Measurements from ENCODE around the gene CEP104.

Gene CEP104

DNA sequence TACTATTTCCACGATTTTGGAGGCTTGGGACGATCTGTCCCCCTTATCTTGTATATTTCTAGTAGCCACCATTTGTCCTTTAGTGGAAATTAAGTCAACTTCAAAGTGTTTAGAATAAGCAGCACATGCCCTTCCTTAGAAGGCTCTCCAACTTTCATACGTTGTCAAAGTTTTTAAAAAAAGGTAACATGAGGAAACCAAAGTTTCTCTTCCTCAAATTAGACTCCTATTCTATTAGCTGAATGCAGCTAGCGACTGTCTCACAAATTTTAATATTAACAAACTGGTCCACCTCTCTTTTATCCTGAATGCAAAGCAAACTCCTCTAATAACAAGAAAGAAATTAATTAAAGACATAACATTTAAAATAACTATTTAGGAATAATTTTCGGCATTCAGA, 36.2 kb upstream of the CEP104 start:
- no peak for DNase-seq

DNA sequence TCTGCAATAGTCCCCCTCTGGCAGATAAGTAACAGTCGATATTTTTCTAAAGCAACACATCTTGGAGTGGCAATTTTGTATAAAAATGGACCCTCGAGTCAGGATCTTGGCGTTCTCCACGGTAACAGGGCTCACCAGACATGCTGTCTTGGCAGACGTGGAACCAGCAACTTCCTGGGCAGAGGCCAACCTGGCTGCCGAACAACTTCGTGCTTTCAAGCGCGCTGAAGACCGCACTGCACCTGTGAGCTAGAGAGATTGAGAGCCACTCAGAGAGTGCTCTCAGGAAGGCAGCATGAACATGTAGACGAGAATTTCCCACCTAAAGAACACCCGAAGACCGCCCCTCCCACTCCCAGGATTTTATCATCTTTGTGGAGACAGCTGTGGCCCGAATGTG, 35.7 kb upstream of the CEP104 start:
- DNase-seq, result no peak

DNA sequence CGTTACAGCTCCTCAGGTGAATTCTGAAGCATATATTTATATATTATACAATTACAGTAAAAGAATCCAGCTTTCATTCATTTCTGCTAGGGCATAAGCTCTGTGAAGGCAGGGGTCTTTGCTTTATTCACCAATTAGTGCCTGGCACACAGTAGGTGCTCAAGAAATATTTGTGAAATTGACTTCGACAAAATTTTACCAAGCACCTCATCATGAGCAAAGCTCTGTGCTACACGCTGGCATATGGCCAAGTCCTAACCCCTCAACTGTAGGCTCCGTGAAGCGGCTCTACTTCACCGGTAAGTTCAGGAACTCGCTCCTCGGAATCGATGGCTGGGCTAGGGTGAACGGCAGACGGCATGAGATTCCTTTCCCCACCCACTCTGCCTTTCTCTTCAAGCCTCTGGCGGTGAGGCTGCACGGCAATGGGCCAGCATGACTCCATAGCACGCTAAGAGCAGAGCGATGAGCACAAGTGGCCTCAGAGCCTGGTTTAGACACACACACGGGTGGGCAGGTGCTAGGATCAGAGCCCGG, 34.4 kb upstream of the CEP104 start:
- DNase-seq, result no peak

DNA sequence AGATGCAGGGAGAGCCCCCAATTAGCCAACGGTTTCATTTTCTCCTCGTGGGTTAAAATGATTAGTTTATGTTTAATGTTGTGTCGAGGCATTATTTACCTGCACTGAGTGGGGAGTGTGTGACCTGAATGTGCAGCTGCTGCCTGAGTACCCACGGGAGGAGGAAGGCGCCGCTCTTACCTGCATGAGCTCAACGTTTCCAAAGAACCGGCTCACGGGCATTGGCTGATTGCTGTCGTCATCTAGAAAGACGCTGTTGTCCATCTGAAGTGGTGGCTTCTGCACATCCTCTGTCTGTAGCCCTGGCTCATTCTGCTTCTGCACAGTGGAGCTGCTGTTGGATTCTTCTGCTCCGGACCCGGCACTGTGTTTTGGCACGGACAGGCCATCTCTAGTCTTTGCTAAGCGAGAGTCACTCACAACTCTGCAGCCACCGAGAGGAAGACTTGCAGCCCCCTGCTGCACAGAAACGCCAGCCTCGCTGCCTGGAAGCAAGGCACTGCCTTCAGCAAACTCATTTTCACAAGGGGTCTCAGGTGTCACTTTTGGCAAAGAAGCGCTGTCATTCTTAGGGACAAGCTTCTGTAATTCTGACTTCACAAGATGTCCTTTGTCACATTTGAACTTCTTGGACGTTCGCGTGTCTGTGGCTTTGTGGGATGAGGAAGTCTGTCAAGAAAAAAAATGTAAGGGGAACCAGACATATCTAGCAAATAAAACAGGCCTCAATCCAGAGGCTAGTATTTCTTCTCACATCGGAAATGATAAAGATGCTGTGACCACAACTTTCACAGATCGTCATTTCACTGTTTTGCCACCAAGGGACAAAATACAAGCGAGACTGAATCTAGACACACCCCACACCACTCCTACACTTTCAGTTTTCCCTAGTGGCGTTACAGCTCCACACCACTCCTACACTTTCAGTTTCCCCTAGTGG, 33.6 kb upstream of the CEP104 start:
- DNase-seq, result no peak

DNA sequence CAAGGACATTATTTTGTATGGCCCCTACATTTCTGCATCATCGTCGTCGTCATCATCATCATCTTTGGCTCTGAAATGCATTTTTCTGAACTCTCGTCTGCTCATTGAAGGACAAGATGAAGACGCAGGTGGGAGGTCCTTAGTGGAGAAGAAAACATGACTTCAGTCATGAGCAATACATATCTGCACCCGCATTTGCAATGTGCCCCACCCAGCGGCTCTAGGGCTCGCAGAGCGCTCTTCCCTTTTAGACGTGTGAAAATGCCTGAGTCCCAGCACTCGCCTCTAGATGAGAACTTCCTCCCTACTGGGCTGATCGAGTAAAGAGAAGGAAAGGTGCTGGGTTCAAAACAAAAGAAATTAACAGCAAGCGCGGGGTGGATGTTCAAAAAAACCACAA, 32.9 kb upstream of the CEP104 start:
- DNase-seq, result no peak

DNA sequence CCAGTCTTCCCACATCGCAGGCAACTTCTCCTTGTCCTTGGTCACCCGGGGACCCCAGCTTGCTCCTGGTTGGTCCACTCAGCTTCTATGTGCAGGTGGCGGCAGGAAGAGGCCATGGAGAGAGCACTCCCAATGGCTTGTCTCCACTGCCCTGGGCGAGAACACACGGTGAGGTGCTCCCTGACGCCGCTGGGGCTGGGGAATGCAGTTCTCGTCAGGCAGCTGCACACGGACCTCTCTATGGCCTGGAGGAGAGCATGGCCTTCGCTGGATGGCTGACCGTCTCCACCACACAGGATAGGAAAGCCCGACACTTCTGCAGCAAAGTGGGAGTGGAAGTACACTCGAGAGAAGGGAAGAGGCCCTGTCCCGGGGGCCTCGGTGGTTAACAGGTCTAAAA, 31.3 kb upstream of the CEP104 start:
- no peak for DNase-seq

DNA sequence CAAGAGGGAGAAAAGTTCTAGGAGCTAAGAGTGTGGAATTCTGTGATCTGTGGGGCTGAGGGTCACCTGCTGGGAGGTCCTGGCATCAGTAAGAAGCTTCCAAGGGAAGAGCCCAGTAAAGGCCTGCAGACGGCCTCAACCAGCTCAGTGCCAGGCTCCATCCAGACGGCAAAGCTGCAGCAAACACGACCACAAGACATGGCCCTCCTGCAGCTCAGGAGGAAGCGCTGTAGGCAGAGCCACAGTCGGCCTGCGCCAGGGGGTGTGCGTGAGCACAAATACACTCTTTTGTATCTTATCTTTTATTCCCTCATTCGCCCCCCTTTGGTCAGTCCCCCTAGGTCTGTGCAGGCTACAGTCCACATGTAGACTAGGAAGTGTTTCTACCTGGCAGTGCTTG, 29.7 kb upstream of the CEP104 start:
- no peak for DNase-seq

DNA sequence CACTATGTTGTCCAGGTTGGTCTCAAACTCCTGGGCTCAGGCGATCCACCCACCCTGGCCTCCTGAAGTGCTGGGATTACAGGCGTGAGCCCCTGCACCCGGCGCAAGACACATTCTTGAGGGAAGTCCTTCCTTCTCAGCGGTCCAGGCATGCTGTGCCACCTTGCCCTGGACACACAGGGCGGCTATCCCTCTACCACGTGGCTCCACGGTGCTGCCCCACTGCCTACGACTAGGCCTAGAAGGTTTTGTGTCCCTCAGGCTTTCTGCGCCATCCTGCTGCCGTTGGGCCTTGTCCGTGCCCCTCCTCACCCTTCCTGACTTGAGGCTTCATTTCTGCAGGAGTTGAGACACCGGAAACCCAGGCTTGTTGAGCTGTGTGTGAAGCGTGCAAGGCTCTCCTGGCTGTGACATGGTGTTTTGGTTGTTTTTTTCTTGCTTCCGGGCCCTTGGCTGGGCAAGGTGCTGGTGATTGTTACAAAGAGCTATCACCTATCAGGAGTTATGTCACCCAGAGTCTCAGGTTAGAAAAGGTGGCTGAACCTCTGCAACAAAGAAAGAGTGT, 29.2 kb upstream of the CEP104 start:
- no peak for DNase-seq

DNA sequence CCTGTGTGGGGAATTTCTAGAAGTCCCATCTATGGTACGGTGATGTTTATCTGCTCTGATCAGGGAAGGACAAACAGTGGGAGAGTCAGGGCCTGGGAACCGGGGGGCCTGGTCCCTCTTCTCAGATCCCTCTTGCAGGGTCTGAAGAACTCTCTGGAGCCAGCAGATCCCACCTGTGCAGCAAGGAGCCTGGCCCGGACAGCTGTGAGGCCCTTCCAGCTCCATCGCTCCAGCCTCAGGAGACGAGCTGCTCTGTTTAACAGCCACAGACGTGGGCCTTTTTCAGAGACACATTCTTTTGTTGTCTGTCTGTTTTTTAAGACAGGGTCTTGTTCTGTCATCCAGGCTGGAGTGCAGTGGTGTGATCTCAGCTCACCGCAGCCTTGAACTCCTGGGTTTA, 28.6 kb upstream of the CEP104 start:
- DNase-seq, result no peak

DNA sequence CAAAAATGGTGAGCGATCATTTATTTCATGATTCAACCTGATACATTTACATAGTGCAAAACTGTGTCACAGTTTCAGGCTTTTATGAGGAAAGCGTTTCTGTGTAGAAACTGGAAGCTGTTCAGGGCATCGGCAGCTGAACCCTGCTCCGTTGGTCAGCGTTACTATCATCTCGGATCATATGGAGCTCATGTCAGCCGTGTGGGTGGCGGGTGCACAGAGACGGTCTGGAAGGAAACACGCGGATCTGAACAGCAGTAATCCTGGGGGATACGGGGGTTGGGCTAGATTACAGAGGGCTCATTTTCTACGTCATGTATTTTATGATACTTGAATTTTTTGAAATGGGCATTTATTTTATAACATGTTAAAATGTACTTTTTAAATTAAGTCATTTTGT, 28.0 kb upstream of the CEP104 start:
- no peak for DNase-seq

DNA sequence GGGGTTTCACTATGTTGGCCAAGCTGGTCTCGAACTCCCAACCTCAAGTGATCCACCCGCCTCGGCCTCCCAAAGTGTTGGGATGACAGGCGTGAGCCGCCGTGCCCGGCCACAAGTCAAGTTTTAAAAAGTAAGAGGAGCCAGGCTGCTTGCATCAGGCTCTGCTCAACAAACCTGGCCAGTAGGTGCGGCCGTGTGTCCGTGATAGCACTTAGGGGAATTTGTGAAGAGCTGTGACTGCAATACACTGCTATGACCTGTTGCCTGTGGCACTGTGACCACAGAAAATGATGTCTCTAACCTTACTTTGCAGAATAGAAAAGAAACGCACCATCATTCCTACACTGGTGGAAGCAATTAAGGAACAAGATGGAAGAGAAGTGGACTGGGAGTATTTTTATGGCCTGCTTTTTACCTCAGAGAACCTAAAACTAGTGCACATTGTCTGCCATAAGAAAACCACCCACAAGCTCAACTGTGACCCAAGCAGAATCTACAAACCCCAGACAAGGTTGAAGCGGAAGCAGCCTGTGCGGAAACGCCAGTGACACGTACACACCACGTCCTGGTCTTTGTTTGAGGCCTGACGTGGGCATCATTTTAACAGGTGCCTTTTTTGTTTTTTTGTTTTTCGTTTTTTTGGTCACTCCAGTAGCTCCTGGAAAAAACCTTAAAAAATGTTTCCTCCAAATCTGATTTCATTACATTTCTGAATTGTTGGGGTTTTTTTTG, 26.3 kb upstream of the CEP104 start:
- DNase-seq, result no peak

DNA sequence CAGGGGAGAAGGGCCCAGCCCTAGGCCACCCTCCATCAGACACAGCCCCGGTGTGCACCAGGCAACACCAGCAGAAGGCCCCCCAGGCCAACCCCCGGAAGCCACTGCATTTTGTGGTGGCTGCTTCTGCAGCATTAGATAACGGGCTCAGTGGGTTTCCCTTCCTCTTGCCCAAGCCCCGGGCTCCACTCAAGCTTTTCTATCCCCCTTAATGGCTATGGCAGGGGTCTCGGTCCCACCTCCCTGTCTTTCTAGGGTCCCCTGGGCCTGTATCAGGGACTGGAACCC, 24.1 kb upstream of the CEP104 start:
- no peak for DNase-seq

DNA sequence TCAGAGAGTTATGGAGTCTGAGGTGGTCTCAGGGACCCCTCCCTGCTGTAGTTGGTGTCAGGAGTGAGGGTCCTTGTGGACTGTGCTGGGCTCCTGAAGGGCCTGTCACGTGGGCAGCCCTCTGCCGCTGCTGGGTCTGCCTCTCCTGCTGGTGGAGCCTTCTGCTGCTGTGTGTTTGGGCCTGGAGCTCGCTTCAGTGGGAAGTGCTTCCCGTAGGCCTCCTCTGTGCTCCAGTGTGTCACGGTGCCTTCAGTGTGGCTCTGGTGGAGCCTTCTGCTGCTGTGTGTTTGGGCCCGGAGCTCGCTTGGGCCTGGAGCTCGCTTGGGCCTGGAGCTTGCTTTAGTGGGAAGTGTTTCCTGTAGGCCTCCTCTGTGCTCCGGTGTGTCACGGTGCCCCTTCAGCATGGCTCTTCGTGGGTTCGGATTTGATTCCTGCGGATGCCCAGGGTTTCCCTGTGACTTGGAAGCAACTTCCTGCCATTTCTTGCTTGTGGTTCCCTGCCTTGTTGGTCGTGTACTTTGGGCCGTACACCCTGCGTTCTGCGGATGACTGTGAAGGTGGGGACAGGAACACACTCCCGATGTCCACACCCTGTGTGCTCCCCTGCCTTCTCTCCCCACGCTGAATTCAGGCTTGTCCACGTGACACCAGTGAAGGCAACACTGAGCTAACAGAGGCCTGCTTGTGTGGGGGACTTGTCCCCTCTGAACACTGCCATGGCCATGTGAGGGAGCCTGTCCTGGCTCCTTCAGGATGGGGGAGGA, 23.6 kb upstream of the CEP104 start:
- no peak for DNase-seq

DNA sequence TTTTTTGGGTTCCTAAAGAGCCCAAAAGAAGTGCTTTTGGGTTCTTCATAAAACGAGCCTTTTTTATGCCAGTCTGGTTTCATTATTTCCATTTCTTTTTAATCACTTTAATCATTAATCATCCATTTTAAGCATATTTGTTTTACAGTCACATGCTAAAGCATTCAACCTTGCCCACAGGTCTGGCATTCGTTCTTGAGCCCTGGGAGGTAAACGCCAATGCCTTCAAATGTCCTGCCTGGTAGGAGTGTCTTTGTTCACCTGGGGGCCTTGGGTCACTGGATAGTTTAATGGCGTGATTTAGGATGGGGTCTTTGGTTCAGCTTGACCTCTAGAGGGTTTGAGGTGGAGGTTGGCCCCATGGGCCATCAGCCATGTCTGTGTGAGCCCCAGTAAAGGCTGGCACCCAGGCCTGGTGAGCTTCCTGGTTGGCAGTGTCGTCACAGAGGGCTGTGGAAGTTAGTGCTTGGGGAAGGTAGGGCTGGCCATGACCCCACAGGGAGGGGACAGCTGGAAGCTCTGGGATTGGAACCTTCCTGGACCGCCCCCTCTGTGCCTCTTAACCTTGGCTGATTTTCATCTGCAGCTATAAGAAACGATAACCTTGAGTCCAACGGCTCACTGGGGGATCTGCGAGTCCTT, 22.9 kb upstream of the CEP104 start:
- DNase-seq, result no peak

DNA sequence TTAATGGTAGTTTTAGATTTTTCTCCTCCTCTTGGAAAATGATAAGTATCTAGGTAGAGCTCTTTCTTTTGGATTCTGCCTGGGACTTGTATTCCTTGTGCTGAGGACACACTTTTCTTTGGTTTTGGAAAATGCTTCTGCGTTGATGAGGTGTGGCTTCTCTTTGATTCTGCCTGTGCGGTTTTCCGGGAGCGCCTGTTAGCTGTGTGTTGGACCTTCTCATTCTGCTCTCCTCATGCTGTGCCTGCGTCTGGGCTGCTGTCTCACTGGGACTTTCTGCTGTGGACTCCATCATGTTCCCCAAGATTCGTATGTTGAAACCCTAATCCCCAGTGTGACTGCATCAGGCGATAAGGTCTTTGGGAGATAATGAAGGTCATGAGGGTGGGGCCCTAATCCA, 22.1 kb upstream of the CEP104 start:
- DNase-seq, result no peak

DNA sequence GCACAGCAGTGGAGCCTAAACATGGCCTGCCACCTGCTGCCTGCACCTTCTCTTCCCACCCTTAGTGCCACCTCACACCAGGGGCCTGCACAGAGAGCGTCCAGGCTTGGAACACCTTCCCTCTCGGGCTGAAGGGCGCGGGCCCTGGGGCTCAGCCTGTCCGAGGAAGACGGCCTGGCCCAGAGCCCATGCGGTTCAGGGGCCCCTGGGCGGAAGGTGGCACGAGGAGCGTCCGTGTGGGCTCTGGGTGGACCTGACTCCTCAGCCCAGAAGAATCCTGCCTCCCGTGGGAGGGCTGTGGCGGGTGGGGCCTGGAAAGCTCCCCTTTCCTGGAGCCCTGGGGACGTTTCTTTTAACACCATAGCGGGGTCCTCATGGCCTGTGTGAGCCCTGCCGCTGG, 19.7 kb upstream of the CEP104 start:
- DNase-seq, result no peak

DNA sequence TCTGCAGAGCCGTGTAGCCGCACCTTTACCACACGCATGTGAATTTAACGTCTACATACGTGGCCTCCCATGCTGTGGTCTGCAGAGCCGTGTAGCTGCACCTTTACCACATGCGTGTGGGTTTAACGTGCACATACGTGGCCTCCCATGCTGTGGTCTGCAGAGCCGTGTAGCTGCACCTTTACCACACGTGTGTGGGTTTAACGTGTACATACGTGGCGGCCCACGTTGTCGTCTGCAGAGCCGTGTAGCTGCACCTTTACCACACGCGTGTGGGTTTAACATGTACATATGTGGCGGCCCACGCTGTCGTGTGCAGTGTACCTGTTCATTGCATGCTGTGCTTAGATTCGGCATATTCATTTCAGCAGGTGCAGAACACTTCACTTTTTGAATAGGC, 17.7 kb upstream of the CEP104 start:
- no peak for DNase-seq

DNA sequence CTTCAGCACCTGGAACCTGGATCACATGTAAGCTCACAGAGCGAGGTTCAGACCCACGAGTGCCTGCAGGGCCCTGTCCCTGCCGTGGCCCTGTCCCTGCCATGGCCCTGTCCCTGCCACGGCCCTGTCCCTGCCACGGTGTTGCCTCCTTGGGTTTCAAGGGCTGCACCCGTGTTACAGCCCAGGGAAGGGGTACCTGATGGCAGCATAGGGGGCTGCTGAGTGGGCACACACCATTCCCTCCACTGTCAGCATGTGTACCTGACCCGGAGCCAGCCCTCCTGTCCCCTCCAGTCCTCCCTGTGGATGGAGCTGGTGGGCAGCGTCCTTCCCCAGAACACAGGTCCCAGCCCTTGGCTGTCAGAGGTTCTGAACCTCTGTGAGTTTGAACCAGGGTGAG, 15.5 kb upstream of the CEP104 start:
- no peak for DNase-seq

DNA sequence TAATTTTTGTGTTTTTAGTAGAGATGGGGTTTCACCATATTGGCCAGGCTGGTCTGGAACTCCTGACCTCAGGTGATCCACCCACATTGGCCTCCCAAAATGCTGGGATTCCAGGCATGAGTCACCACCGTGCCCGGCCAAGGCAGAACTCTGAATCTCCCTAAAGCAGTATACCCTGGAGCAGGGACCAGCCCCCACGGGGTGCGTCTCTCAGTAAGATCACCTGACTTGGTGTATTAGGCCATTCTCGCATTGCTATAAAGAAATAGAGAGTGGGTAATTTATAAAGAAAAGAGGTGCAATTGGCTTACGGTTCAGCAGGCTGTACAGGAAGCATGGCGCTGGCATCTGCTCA, 14.4 kb upstream of the CEP104 start:
- no peak for DNase-seq

DNA sequence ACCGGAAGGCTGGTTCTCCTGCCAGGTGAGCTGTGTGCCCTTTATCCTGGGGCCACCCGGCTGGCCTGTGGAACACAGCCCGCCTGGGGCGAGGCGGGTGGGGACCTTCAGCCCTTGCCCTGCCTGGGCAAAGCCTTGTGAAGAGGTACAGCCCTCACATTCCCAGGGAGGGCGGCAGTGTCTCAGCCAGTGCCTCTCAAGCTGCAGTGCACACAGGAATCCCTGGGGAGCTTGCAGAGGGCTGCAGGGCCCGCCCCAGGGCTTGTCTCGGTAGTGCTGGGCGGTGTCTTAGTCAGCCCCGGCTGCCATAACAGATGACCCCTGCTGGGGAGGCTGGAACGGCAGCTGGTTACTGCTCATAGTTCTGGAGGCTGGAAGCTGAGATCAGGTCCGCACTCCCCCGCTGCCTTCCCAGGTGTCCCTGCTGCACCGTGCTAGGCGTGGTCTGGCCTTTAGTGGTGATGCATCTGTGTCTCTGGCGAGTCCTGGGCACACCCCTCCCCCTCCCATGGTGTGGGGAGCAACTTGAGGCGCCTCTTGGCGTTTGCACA, 12.8 kb upstream of the CEP104 start:
- DNase-seq, result no peak

DNA sequence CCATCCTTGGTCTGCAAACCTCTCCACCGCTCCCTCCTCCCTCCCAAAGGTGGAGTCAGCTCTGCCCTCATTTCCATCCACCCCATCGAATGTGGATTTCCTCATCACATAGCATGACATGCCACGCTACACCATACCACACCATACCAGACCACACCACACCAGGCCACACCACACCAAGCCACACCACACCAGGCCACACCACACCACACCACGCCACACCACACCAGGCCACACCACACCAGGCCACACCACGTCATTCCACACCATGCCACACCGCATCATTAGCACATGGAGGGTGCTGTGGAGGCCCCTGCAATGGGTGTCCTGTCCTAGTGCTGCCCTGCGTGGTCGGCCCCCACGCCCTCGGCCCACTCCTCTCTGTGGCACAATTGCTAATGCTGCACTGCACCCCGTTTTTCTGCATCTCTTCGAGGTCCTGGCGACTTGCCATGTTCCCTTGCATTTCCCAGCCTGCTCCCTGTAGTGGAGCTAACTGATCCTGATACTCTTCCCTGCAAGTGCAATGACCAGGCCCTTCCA, 11.5 kb upstream of the CEP104 start:
- DNase-seq, result no peak

DNA sequence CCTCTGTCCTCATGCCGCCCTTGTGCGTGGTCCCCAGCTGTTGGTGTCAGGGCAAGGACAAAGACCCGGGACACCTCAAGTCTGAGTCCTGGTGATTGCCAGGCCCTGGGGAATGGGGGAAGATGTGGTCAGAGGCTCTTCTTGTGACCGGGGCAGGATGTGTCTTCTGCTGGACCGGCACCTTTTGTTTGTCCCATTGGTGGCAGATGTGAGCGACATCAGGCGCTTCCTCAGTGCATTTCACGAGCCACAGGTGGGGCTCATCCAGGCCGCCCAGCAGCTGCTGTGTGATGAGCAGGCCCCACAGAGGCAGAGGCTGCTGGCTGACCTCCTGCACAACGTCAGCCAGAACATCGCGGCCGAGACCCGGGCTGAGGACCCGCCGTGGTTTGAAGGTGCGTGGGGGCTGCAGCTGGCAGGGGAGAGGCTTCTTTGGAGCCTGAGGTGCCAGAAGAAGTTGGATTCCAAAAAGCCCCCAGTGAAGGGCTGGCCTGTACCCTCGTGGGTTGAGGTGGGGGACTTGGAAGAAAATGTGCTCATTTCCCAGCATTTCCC, 8.7 kb upstream of the CEP104 start:
- DNase-seq, result no peak

All from activated naive CD4-positive, alpha-beta T cell treated with anti-CD3 and anti-CD28 coated beads, Interleukin-2, amount 50 U/mL, for 16 hours (primary cell).